Dermis blood vessel endothelial cell (primary cell): ENCODE results near the gene PRLHR. TPM values are rescaled to one million over a fixed set of nuclear protein-coding genes. Genes with fewer than 3 reads are reported as not detected.
"Not testable (repeated sequence)": the region's sequence is repeated elsewhere in the genome, so short reads cannot be mapped to it uniquely, and the experiment has no call there.

Experiments used
- DNase-seq: peaks from one replicate; pipeline ENCODE4 v3.0.0; 2010
- total RNA-seq: library from RNA; depleted of rRNA; stranded (reverse); fragments of >200 nt; gene quantifications from 2 replicates; pipeline ENCODE4 v1.2.3, GENCODE V29; 2014

Gene PRLHR
- not detected in 2 replicates for total RNA-seq

GRCh38 chr10:118595598-118596425, at the start of gene PRLHR:
Gene PRLHR, minus strand, starts transcription at chr10:118595648. Its CDS starts 404 bp downstream, at chr10:118595244.
- peak; percentile 49 for DNase-seq

GRCh38 chr10:118642228-118642627, 46.8 kb upstream of the PRLHR start:
- no peak for DNase-seq

GRCh38 chr10:118638680-118639079, 43.2 kb upstream of the PRLHR start:
- no peak for DNase-seq

GRCh38 chr10:118635674-118636402, 40.4 kb upstream of the PRLHR start:
- DNase-seq: no peak

GRCh38 chr10:118633786-118634185, 38.3 kb upstream of the PRLHR start:
- no peak for DNase-seq

GRCh38 chr10:118629211-118629610, 33.8 kb upstream of the PRLHR start:
- DNase-seq: no peak

GRCh38 chr10:118628397-118628796, 32.9 kb upstream of the PRLHR start:
- DNase-seq: no peak

GRCh38 chr10:118626953-118627352, 31.5 kb upstream of the PRLHR start:
- no peak for DNase-seq

GRCh38 chr10:118625504-118625903, 30.1 kb upstream of the PRLHR start:
- DNase-seq: no peak

GRCh38 chr10:118624747-118625146, 29.3 kb upstream of the PRLHR start:
- no peak for DNase-seq

GRCh38 chr10:118621304-118621942, 26.0 kb upstream of the PRLHR start:
- DNase-seq: no peak

GRCh38 chr10:118613863-118614262, 18.4 kb upstream of the PRLHR start:
- DNase-seq: not testable (repeated sequence)

- DNase-seq: no peak
Observed at GRCh38 chr10:118610577-118610976, 15.1 kb upstream of the PRLHR start.

GRCh38 chr10:118607768-118608354, 12.4 kb upstream of the PRLHR start:
- DNase-seq: no peak

- DNase-seq: no peak
Observed at GRCh38 chr10:118605694-118606093, 10.2 kb upstream of the PRLHR start.

GRCh38 chr10:118596426-118597124, 1.1 kb upstream of the PRLHR start:
- no peak for DNase-seq

GRCh38 chr10:118595064-118595420, 406 bp downstream of the PRLHR start:
- DNase-seq: no peak

GRCh38 chr10:118594392-118595063, 920 bp downstream of the PRLHR start:
- peak; percentile 58 for DNase-seq

- DNase-seq: no peak
Observed at GRCh38 chr10:118592675-118593330, 2.6 kb downstream of the PRLHR start.

GRCh38 chr10:118590334-118590733, 5.1 kb downstream of the PRLHR start:
- peak; percentile 40 for DNase-seq
